Aorta (tissue), 5 donors: ENCODE measurements around the gene EIF2D. TPM values are rescaled to one million over a fixed set of nuclear protein-coding genes. Genes with fewer than 3 reads are reported as not detected.

Experiments used
- ATAC-seq: fragments of 200-7000 bp; cut with Tn5 transposase; one replicate; pipeline ENCODE4 v1.9.1; 2022; ENCODE audit warnings: moderate library complexity; ENCODE audit not compliant: low FRiP score
- DNase-seq, 2 donors: peaks; one replicate each; pipeline ENCODE4 v3.0.0-alpha.2; 2020
- H3K27ac ChIP-seq, 2 donors: one replicate each; pipeline ENCODE4 v1.5.1; 2013; ENCODE audit warnings: low read length in 2 of 2, mild to moderate bottlenecking in 2 of 2, moderate library complexity in 2 of 2, control low read depth in 1 of 2, inconsistent platforms in 1 of 2, low read depth in 1 of 2
- H3K27me3 ChIP-seq, 2 donors: one replicate each; pipeline ENCODE4 v1.6.1; 2013; ENCODE audit warnings: control low read depth in 1 of 2, low read length in 1 of 2, mild to moderate bottlenecking in 1 of 2, moderate library complexity in 1 of 2; ENCODE audit not compliant: insufficient read depth in 2 of 2, control insufficient read depth in 1 of 2
- H3K36me3 ChIP-seq, 2 donors: one replicate each; pipeline ENCODE4 v1.6.1; 2013; ENCODE audit warnings: control low read depth in 1 of 2, low read length in 1 of 2, mild to moderate bottlenecking in 1 of 2; ENCODE audit not compliant: insufficient read depth in 2 of 2, control insufficient read depth in 1 of 2
- H3K4me1 ChIP-seq, 2 donors: one replicate each; pipeline ENCODE4 v1.6.1; 2013; ENCODE audit warnings: low read length in 2 of 2, control low read depth in 1 of 2, mild to moderate bottlenecking in 1 of 2, moderate library complexity in 1 of 2; ENCODE audit not compliant: insufficient read depth in 2 of 2, control insufficient read depth in 1 of 2
- H3K4me3 ChIP-seq, 2 donors: one replicate each; pipeline ENCODE4 v1.5.1; 2013; ENCODE audit warnings: low read length in 2 of 2, control low read depth in 1 of 2, mild to moderate bottlenecking in 1 of 2
- H3K9me3 ChIP-seq: one replicate; pipeline ENCODE4 v1.6.1; 2013; ENCODE audit warnings: mild to moderate bottlenecking, low read length; ENCODE audit not compliant: control insufficient read depth
- WGBS, 2 donors: extraction: QIAGEN DNeasy Blood & Tissue Kit; methylation state at CpG; one replicate each; pipeline ENCODE4 v1.1.7; 2013; 5-methylcytosine and 5-hydroxymethylcytosine counted together
- intact Hi-C, 2 donors: fragments of 100-400 bp; cut with DNase I; formaldehyde crosslinking; loops; one replicate each; pipeline versions ENCODE4 v1.14.2 to v1.15.0; 2022
- polyA plus RNA-seq, 2 donors: library from polyadenylated mRNA; stranded (reverse); fragments of 200-250 nt; gene quantifications; one replicate each; pipeline ENCODE4 v1.2.3, GENCODE V29; 2013
- total RNA-seq, 2 donors: library from RNA; stranded (reverse); fragmentation: NEBNext Ultra II Directional; extraction: Animal tissue kit (Norgen Biotek cat#: 25700); gene quantifications; one replicate each; pipeline ENCODE4 v1.2.1, GENCODE V29; 2021
- donor health status: healthy with polysubstance abuse.
- donor health status: Bipolar disorder and iron deficiency.
- donor health status: DM: no; HTN: no; CAD: no.
- donor health status: DM: no; HTN: no; CAD: no.
- donor health status: DM: yes; HTN: yes; CAD: no.

The EIF2D gene
- total and polyA plus RNA-seq, 4 donors = 26.2 to 48.3 (median 38.1) TPM

- Histone ChIP-seq H3K27ac (no peak overlapping the region), H3K4me1 (no peaks in the 10 kb centered on the region), H3K9me3 (no peaks in the 10 kb centered on the region), H3K36me3 (peaks cover 18 to 23% of the 10 kb centered on the region in 2 donors), H3K27me3 (no peaks in the 10 kb centered on the region), H3K4me3 (no peak overlapping the region)
- intact Hi-C loops = no loop called here
- ATAC-seq (no peak), DNase-seq (no peak)
- WGBS, 2 donors = 85 to 88% methylated on average over 7 of the region's 7 CpGs
Measured at GRCh38 chr1:206595581-206596318, 16.5 kb downstream of the EIF2D start.

GRCh38 chr1:206593351-206593925, 18.8 kb downstream of the EIF2D start:
- no peak overlapping the region for H3K4me3 ChIP-seq
- H3K9me3 ChIP-seq = no peaks in the 10 kb centered on the region
- H3K36me3 ChIP-seq = peaks cover 12 to 16% of the 10 kb centered on the region in 2 donors
- no peak overlapping the region for H3K27ac ChIP-seq
- intact Hi-C loops = no loop called here
- WGBS, 2 donors = 85 to 93% methylated on average over 6 to 7 of the region's 7 CpGs
- no peak for ATAC-seq
- H3K4me1 ChIP-seq = no peaks in the 10 kb centered on the region
- H3K27me3 ChIP-seq = no peaks in the 10 kb centered on the region
- no peak for DNase-seq

- H3K9me3 ChIP-seq = no peaks in the 10 kb centered on the region
- peaks cover 8 to 14% of the 10 kb centered on the region in 2 donors for H3K36me3 ChIP-seq
- 92 to 94% methylated on average over 9 of the region's 9 CpGs for WGBS, 2 donors
- H3K27me3 ChIP-seq = no peaks in the 10 kb centered on the region
- no peak overlapping the region for H3K27ac ChIP-seq
- DNase-seq = no peak
- no peaks in the 10 kb centered on the region for H3K4me1 ChIP-seq
- no peak for ATAC-seq
- H3K4me3 ChIP-seq = no peak overlapping the region
- intact Hi-C loops = no loop called here
Measured at GRCh38 chr1:206591696-206592095, 20.6 kb downstream of the EIF2D start.

GRCh38 chr1:206591226-206591625, 21.0 kb downstream of the EIF2D start:
- Histone ChIP-seq H3K36me3 (peaks cover 8 to 15% of the 10 kb centered on the region in 2 donors), H3K4me1 (no peaks in the 10 kb centered on the region), H3K9me3 (no peaks in the 10 kb centered on the region), H3K27me3 (no peaks in the 10 kb centered on the region), H3K4me3 (no peak overlapping the region), H3K27ac (no peak overlapping the region)
- 89 to 96% methylated on average over 5 of the region's 5 CpGs for WGBS, 2 donors
- DNase-seq = no peak
- no peak for ATAC-seq
- intact Hi-C loops = no loop called here

GRCh38 chr1:206590025-206590758, 22.1 kb downstream of the EIF2D start:
- DNase-seq (no peak), ATAC-seq (no peak)
- Histone ChIP-seq H3K9me3 (no peaks in the 10 kb centered on the region), H3K27me3 (no peaks in the 10 kb centered on the region), H3K4me1 (no peaks in the 10 kb centered on the region), H3K4me3 (no peak overlapping the region), H3K36me3 (peaks cover 11 to 16% of the 10 kb centered on the region in 2 donors), H3K27ac (no peak overlapping the region)
- intact Hi-C loops = no loop called here
- WGBS, 2 donors = 59 to 63% methylated on average over 8 of the region's 8 CpGs

- no peak for ATAC-seq
- no peak for DNase-seq
- peaks cover 8 to 14% of the 10 kb centered on the region in 2 donors for H3K36me3 ChIP-seq
- 77 to 80% methylated on average over 7 of the region's 7 CpGs for whole genome bisulfite sequencing, 2 donors
- no peaks in the 10 kb centered on the region for H3K4me1 ChIP-seq
- intact Hi-C loops = no loop called here
- no peak overlapping the region for H3K4me3 ChIP-seq
- H3K27me3 ChIP-seq = no peaks in the 10 kb centered on the region
- H3K27ac ChIP-seq = no peak overlapping the region
- H3K9me3 ChIP-seq = no peaks in the 10 kb centered on the region
Measured at GRCh38 chr1:206589206-206589605, 23.1 kb downstream of the EIF2D start.

- ATAC-seq (no peak), DNase-seq (no peak)
- 79 to 83% methylated on average over 6 of the region's 6 CpGs for WGBS, 2 donors
Measured at GRCh38 chr1:206588492-206588891, 23.8 kb downstream of the EIF2D start.

GRCh38 chr1:206587904-206588303, 24.4 kb downstream of the EIF2D start:
- no peak for DNase-seq
- 85 to 86% methylated on average over 14 of the region's 14 CpGs for WGBS, 2 donors
- no peaks in the 10 kb centered on the region for H3K27me3 ChIP-seq
- intact Hi-C loops = no loop called here
- no peak overlapping the region for H3K27ac ChIP-seq
- H3K36me3 ChIP-seq = peaks cover 8 to 11% of the 10 kb centered on the region in 2 donors
- H3K9me3 ChIP-seq = no peaks in the 10 kb centered on the region
- ATAC-seq = no peak
- H3K4me1 ChIP-seq = no peaks in the 10 kb centered on the region
- no peak overlapping the region for H3K4me3 ChIP-seq

More at GRCh38 chr1:206588492-206588891, 23.8 kb downstream of the EIF2D start:
- Histone ChIP-seq H3K36me3 (peaks cover 8 to 12% of the 10 kb centered on the region in 2 donors), H3K4me1 (no peaks in the 10 kb centered on the region), H3K27ac (no peak overlapping the region), H3K27me3 (no peaks in the 10 kb centered on the region), H3K9me3 (no peaks in the 10 kb centered on the region), H3K4me3 (no peak overlapping the region)
- intact Hi-C loops = no loop called here
